D341Med (cell line): ENCODE results near the gene PACSIN1.

Experiments used
- DNase-seq: peaks from one replicate; pipeline ENCODE4 v3.0.0; 2012; ENCODE audit warnings: low spot score

Gene PACSIN1

GRCh38 chr6:34528996-34529664, 63.3 kb downstream of the PACSIN1 start:
- no peak for DNase-seq

- DNase-seq, result no peak
Measured at GRCh38 chr6:34529665-34530327, 63.9 kb downstream of the PACSIN1 start.

GRCh38 chr6:34530753-34531365, 65.0 kb downstream of the PACSIN1 start:
- DNase-seq, result no peak

GRCh38 chr6:34531580-34532201, 65.8 kb downstream of the PACSIN1 start:
- no peak for DNase-seq

- no peak for DNase-seq
Measured at GRCh38 chr6:34532230-34532629, 66.4 kb downstream of the PACSIN1 start.

- no peak for DNase-seq
Measured at GRCh38 chr6:34534146-34534545, 68.3 kb downstream of the PACSIN1 start.

GRCh38 chr6:34534656-34535055, 68.8 kb downstream of the PACSIN1 start:
- no peak for DNase-seq

- no peak for DNase-seq
Measured at GRCh38 chr6:34535199-34535598, 69.3 kb downstream of the PACSIN1 start.

- DNase-seq, result no peak
Measured at GRCh38 chr6:34535646-34536045, 69.8 kb downstream of the PACSIN1 start.

GRCh38 chr6:34536251-34536958, 70.5 kb downstream of the PACSIN1 start:
- DNase-seq, result peak; percentile 69

GRCh38 chr6:34536959-34537848, 71.3 kb downstream of the PACSIN1 start:
- DNase-seq, result no peak

- no peak for DNase-seq
Measured at GRCh38 chr6:34537922-34538550, 72.2 kb downstream of the PACSIN1 start.

GRCh38 chr6:34538581-34538980, 72.7 kb downstream of the PACSIN1 start:
- DNase-seq, result no peak

- DNase-seq, result no peak
Measured at GRCh38 chr6:34539181-34539580, 73.3 kb downstream of the PACSIN1 start.

- DNase-seq, result no peak
Measured at GRCh38 chr6:34540222-34540621, 74.3 kb downstream of the PACSIN1 start.

GRCh38 chr6:34540841-34541240, 75.0 kb downstream of the PACSIN1 start:
- no peak for DNase-seq

GRCh38 chr6:34543421-34543820, 77.5 kb downstream of the PACSIN1 start:
- DNase-seq, result no peak

- no peak for DNase-seq
Measured at GRCh38 chr6:34544052-34544604, 78.3 kb downstream of the PACSIN1 start.

- peak; percentile 86 for DNase-seq
Measured at GRCh38 chr6:34544776-34545471, 79.0 kb downstream of the PACSIN1 start.
